Cardiac fibroblast (primary cell): Measurements from ENCODE around the gene RPS27.

Experiments used
- DNase-seq, 2 donors: peaks; one replicate each; pipeline versions ENCODE4 v3.0.0 to v3.0.0-alpha.2; 2010; ENCODE audit warnings: low read depth in 2 of 2
- H3K4me3 ChIP-seq, 2 donors: replicated peaks in 1 of 2; 1 replicate in 1 of 2; 2 replicates in 1 of 2; pipeline ENCODE4 v1.5.1; 2011; ENCODE audit warnings: low read depth in 2 of 2, low read length in 2 of 2, mild to moderate bottlenecking in 2 of 2, moderate library complexity in 1 of 2
- CTCF ChIP-seq: IDR thresholded peaks from one replicate; pipeline ENCODE4 v1.5.1; 2011; ENCODE audit warnings: low read depth, mild to moderate bottlenecking, low read length, inconsistent platforms

RPS27 gene

GRCh38 chr1:153968000-153968363 lies 22.6 kb upstream of the RPS27 start:
- no peak for TF ChIP-seq CTCF
- DNase-seq, result no peak
- peak overlapping the region; percentile 64 to 67 for H3K4me3 ChIP-seq

- no peak for TF ChIP-seq CTCF
Observed at GRCh38 chr1:153968408-153968807, 22.2 kb upstream of the RPS27 start.

GRCh38 chr1:153968972-153969371 lies 21.6 kb upstream of the RPS27 start:
- TF ChIP-seq CTCF, result no peak
- DNase-seq, result no peak
- H3K4me3 ChIP-seq, result no peak overlapping the region

More at GRCh38 chr1:153968408-153968807, 22.2 kb upstream of the RPS27 start:
- H3K4me3 ChIP-seq, result peak overlapping the region; percentile 64 to 67
- no peak for DNase-seq

- H3K4me3 ChIP-seq, result no peak overlapping the region
- DNase-seq, result no peak
- TF ChIP-seq CTCF, result no peak
Observed at GRCh38 chr1:153970346-153970745, 20.2 kb upstream of the RPS27 start.

- TF ChIP-seq CTCF, result no peak
Observed at GRCh38 chr1:153973071-153973470, 17.5 kb upstream of the RPS27 start.

GRCh38 chr1:153973525-153973924 lies 17.0 kb upstream of the RPS27 start:
- no peak overlapping the region for H3K4me3 ChIP-seq
- DNase-seq, result no peak
- no peak for TF ChIP-seq CTCF

More at GRCh38 chr1:153973071-153973470, 17.5 kb upstream of the RPS27 start:
- H3K4me3 ChIP-seq, result no peak overlapping the region
- no peak for DNase-seq

- no peak for TF ChIP-seq CTCF
- no peak for DNase-seq
- H3K4me3 ChIP-seq, result peak overlapping the region; percentile 74 to 97
Observed at GRCh38 chr1:153976819-153977249, 13.7 kb upstream of the RPS27 start.
